Dedifferentiated amniotic fluid mesenchymal stem cell (primary cell): ENCODE results near the gene NOC4L.
"Not testable (repeated sequence)": the region's sequence is repeated elsewhere in the genome, so short reads cannot be mapped to it uniquely, and the experiment has no call there.

Experiments
- DNase-seq: peaks from one replicate; pipeline ENCODE4 v3.0.0-alpha.2; 2016; ENCODE audit errors: extremely low spot score

The NOC4L gene

DNA sequence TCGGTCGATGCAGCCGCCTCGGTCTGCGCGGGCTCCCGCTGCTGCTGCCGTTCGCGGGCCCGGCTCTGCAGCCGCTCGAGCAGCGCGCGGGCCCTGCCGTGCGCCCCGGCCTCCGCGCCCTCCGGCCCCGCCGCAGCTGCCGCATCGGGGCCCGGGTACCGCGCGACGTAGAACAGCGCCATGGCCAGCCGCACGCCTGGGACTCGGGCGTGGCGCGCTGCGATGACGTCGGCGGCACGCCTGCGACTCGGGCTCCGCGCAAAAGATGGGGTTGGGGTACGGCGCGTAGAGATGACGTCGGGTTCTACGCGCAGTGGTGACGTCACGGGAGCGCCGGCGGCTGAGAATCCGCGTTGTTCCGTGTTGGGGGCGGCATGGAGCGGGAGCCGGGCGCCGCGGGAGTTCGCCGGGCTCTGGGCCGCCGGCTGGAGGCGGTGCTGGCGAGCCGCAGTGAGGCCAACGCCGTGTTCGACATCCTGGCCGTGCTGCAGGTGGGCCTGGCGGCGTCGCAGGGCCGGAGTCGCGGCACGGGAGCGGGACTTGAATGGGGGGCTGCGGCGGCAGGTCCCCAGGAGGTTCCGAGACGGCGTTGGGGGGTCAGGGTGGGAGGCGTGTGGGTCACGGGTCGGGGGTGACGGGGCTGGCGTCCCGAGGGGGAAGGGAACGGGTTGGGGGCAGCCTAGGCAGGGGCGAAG, at the start of gene NOC4L, which contains the start of gene DDX51:
TSS of gene NOC4L (plus strand) at position 343 of the 695 bp plus-strand sequence. CDS start at position 375, 32 bp downstream.
TSS of gene DDX51 (minus strand) at position 205 of the 695 bp plus-strand sequence. CDS start at position 182, 23 bp downstream.
- peak; percentile 83 for DNase-seq

DNA sequence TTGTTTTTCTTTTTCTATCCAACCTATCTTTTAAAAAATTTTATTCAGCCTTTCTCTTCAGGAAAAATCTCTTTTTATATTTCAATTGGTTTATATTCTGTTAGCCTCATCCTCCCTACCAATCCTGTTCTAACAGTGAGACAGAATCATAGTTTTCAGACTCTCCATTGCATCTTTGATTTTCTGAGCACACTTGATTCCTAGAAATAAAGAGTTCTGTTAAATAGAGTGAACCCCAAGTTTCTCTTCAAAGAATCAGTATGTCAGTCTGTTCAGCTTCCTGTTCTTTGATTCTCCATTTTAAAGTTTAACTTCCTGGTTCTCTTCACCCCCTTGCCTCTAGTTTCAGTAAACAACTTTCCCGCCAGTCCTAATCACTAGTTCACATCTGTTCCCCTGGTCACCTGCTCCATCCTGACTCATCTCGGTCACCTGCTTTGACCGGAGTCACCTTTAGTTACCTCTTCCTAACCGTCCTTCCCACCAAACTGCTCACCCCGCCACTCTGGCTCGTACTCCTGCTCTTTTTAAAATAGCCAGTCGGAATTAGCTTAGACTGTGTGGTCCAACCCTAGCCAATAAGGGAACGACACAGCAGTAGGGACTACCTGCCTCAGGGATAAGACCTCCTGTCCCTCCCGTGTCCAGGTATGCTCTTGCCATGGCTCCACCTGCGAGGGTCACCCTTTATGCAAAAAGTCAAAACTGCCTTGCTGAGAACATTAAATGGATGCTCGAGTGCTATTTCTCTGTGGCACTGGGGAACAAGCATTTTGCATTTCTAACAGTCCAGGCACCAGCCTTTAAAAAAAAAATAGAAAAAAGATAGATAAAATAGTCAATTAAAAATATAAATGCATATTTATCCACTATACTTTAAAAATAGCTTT, 48.5 kb upstream of the NOC4L start:
- DNase-seq, result no peak

DNA sequence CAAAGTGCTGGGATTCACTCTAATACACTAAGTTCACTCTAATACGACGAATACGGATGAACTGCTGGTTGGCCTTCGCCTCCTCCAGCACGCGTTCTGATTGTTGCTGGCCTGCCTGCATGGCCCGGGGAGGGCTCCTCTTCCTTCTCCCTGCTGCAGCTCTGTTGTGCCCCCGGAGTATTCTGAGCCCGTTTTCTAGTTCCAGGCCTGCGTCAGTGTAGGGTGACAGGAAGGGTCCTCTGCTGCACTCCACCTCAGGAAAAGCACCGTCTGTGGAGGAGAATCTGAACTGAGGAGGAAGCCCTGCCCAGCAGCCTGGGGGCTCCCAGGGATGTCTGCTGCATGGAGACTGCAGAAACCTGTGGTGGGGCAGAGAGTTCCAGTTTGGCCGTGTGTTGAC, 44.5 kb upstream of the NOC4L start:
- no peak for DNase-seq

GRCh38 chr12:132100306-132101065, 43.8 kb upstream of the NOC4L start:
- DNase-seq, result no peak

GRCh38 chr12:132102297-132102696, 42.0 kb upstream of the NOC4L start:
- no peak for DNase-seq

- DNase-seq, result not testable (repeated sequence)
These were observed 41.2 kb upstream of the NOC4L start for GRCh38 chr12:132103072-132103471.

GRCh38 chr12:132103542-132104308, 40.5 kb upstream of the NOC4L start:
- no peak for DNase-seq

GRCh38 chr12:132105467-132105866, 38.8 kb upstream of the NOC4L start:
- DNase-seq, result no peak

DNA sequence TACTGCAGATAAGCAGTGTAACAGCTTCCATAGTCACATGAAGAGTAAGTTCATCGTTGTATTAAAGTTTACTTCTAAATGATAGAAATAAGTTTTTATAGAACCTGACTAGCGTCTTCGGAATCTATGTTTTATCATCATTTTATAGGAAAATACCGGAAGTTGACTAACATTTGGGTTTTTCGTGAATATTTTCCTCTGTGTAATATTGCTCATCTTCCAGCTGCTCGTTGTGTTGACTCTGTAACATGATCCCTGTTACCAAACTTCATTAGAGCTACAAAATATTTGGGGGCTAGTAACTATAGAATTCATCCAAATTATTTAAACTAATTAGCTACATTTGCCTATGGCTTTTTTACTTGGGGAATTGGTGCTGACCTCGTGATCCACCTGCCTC, 37.3 kb upstream of the NOC4L start:
- no peak for DNase-seq

- no peak for DNase-seq
These were observed 35.9 kb upstream of the NOC4L start for GRCh38 chr12:132108211-132108832.

- DNase-seq, result no peak
These were observed 34.5 kb upstream of the NOC4L start for GRCh38 chr12:132109741-132110140.

- no peak for DNase-seq
These were observed 33.6 kb upstream of the NOC4L start for GRCh38 chr12:132110677-132111076.

DNA sequence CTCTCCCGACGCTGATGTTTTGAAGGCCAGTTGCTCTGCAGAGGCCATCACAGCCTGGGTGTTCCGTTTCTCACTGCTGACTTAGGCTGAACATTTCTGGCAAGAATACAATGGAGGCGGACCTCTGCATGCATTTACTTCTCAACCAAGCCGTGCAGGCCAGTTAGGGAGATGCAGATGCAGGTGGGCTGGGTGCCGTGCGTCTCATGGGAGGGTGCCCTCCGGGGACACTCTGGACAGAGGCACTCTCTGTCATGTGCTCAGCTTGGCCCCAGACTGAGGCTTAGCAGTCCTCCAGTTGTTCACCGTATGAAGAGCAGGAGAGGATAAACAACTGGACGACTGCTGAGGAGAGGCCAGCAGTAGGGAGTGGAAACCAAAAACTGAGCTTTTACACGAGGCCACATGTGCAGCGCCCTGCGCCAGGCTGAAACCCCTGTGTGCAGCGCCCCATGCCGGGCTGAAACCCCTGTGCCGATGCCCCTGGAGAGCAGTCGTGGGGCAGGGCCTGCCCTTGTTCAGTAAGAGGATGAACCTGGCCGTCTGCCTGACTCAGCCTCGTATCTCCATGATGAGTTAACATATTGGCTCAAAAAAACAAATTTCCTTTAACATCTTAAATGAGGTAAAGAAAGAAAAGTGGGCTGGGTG, 32.5 kb upstream of the NOC4L start:
- no peak for DNase-seq

DNA sequence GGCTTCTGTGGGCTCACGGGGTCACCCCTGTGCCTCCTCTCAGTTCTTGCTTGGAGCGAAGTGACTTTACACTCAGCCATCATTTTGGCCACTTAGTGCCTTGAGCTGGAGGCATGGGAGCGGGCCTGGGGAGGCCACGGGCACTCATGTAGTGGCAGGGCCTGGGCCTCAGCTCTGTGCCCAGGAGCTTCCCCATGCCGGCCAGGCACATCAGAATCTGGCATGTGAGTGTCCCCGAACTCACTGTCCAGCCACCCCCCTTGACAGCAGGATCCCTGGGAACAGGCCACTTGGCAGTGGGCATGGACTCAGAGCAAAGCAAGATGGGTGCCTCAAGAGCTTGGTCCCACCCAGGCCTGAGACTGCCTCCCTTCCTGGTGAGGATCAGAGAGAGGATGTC, 29.6 kb upstream of the NOC4L start:
- DNase-seq, result no peak

GRCh38 chr12:132115500-132115899, 28.8 kb upstream of the NOC4L start:
- no peak for DNase-seq

- no peak for DNase-seq
These were observed 27.3 kb upstream of the NOC4L start for GRCh38 chr12:132116709-132117557.

GRCh38 chr12:132117558-132117875, 26.7 kb upstream of the NOC4L start:
- DNase-seq, result no peak

DNA sequence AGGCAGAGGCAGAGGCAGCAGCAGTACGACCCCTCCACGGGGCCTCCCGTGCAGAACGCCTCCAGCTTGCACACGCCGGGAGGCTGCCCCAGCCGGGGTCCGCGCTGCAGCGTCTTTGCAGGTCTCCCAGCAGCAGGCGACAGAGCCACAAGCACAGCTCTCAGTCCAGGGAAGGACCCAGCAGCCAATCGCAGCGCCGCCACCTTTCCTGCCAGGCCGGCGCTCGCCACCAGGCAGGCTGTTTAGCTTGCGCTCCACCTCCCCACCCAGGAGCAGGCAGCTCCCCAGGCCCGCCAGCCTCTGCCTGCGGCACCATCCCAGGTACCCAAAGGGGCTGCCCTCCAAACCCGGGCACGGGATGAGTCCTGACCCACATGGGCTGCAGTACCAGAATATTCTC, 25.4 kb upstream of the NOC4L start:
- DNase-seq, result no peak

DNA sequence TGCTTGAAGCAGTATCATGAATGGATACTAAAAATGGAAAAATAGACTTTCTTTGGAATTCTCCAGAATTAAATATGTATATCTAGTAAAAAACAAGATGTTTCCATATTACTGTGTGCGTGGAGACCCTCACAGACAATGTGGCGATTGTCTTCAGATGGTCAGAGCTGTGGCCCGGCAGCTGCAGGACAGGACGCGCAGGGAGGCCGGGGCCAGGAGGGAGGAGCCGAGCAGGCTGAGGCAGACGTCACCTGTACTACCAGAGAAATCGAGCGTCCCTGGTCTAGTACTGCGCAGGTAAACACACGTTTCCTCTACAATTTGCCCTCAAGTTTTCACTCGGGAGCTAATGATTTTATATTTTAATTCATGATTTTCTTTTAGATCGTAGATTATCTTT, 23.0 kb upstream of the NOC4L start:
- no peak for DNase-seq
